GM21737 (cell line): Measurements from ENCODE around the gene CFAP69.

Experiments used
- ATAC-seq: cut with Tn5 transposase; IDR thresholded peaks from one replicate; pipeline ENCODE4 v1.9.1; 2021; ENCODE audit warnings: mild to moderate bottlenecking, moderate library complexity; ENCODE audit not compliant: unreplicated experiment

The CFAP69 gene, protein sequence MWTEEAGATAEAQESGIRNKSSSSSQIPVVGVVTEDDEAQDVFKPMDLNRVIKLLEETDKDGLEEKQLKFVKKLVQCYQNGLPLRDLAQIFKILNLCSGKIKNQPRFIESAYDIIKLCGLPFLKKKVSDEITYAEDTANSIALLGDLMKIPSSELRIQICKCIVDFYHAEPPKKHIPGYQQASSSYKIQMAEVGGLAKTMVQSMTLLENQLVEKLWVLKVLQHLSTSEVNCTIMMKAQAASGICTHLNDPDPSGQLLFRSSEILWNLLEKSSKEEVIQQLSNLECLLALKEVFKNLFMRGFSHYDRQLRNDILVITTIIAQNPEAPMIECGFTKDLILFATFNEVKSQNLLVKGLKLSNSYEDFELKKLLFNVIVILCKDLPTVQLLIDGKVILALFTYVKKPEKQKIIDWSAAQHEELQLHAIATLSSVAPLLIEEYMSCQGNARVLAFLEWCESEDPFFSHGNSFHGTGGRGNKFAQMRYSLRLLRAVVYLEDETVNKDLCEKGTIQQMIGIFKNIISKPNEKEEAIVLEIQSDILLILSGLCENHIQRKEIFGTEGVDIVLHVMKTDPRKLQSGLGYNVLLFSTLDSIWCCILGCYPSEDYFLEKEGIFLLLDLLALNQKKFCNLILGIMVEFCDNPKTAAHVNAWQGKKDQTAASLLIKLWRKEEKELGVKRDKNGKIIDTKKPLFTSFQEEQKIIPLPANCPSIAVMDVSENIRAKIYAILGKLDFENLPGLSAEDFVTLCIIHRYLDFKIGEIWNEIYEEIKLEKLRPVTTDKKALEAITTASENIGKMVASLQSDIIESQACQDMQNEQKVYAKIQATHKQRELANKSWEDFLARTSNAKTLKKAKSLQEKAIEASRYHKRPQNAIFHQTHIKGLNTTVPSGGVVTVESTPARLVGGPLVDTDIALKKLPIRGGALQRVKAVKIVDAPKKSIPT

DNA sequence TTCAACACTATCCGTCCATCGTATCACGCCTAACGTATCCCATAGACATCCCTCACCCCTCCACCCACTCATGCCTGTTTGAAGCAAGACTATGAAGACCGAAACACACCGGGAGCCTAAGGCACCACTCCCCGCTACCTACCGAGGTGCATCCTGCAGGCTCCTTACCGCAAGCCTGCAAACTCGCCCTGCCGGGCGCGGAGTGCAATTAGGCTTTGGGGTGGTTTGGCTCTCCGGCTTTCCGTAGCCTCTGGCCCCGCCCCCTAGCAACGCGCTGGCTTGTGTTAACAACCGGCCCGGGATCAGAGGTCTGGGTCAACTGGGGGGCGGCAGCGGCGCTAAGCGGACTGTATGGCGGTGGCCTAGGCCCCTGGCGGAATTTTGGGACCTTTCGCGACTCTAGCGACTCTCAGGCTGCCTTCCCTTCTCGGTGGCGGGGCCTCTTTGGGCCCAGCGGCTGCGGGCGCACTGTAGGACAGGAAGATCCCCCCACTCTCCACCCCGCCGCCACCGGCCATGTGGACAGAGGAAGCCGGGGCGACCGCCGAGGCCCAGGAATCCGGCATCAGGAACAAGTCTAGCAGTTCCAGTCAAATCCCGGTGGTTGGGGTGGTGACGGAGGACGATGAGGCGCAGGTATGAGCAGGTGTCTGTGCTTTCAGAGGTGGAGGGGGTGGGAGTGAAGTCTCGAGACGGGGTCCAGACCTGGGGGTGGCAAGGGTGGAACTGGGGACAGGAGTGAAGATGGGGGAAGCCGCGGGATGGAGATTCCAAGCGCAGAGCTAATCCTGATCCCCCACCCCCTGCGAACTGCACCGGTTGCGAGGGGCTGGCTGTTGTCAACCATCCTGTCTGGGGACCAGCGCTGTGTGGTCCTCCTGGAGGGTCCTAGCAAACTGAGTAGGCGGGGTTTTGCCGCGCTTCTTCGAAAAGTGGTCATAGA lies at the start of gene CFAP69:
CFAP69 (plus strand) TSS at position 266 of the 943 bp plus-strand sequence; CDS start at position 517, 251 bp downstream.
- peak; percentile 84 for ATAC-seq

DNA sequence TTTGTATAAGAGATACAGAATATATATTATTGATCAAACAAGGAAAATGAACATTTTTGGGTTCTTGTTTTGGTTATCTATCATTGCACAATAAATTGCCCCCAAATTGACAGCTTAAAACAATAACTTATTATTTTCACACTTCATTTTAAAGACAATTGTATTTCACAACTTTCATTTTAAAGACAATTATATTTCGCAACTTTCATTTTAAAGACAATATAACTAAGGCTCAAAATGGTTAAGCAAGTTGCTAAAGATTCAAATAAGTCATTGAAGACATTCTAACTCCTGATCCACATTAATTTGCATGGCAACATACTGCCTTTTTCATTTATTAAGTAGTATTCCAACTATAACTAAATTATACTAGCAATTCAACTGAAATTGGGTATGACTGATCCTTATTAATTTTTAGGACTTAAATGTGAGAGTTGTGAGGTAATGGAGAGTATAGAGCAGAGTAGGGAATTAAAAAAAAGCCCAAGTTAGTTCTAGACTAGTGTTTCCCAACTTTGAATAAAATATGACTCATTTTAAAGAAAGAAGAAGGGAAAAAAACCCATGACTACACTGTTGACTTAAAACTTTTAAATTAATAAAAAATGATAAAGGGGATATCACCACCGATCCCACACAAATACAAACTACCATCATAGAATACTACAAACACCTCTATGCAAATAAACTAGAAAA lies 43.3 kb upstream of the CFAP69 start:
- no peak for ATAC-seq

DNA sequence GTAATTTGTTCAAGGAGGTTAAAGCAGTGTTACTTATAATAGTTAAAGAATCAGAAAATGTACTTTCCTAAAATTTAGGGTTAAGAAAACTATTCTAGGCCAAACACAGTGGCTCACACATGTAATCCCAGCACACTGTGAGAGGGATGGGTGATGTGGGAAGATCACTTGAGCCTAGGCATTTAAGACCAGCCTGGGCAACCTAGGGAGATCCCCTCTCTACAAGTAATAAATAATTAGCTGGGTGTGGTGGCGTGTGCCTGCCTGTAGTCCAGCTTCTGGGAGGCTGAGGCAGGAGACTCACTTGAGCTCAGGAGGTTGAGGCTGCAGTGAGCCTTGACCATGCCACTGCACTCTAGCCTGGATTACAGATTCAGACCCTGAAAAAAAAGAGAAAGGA lies 37.0 kb upstream of the CFAP69 start:
- ATAC-seq, result no peak

DNA sequence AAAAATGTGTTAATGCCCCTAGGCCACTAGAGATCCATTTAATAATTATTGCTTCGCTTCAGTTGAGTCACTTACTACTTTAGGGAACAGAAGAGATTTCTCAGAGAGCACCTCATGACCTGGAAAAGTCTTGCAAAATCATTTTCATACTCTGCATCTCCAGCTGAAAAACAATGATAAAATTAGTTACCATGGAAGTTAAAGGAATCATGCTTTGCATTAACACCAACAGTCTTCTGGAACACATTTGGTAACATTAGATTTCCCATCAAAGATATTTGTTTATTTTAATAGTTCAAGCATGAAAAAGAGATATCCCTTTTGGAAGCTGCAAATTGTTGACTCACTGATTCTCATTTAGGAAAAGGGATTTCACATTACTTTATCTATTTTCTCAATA lies 35.2 kb upstream of the CFAP69 start:
- no peak for ATAC-seq

DNA sequence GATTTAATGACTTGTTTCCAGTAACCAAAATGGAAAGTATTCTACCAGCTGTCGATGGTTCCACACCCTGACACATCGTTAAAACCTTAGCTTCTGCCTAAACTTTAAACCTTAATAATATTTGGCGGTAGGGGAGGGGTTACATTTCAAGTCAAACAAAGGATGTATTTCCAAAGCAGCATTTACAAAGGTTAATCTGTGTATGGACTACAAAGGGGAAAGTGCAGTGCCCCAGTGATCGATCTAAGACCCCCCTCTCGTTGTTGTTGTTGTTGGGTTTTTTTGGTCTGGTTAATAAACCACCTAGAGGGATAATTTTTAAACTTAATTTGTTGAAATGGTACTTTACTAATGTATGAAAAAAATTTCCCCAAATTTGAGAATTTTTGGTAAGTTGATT lies 34.5 kb upstream of the CFAP69 start:
- ATAC-seq, result no peak

DNA sequence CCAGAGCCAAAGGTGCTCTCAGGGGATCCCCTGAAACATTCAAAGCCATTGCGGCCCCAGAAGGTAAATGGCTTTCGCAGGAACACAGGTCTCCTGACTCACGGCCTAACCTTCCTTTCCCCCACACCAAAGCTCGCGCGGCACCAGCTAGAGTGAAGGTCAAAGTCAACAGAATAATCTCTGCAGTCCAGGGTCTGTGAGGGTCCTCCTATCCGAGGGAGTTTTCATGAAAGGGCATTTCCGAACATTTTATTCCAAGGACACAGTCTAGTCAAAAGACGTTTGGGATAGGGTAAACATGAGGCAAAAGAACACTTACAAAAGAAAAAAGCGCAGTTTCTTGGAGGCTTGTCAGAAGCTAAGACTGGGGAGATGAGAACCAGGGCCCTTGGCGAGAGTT lies 34.0 kb upstream of the CFAP69 start:
- ATAC-seq, result peak; percentile 7

DNA sequence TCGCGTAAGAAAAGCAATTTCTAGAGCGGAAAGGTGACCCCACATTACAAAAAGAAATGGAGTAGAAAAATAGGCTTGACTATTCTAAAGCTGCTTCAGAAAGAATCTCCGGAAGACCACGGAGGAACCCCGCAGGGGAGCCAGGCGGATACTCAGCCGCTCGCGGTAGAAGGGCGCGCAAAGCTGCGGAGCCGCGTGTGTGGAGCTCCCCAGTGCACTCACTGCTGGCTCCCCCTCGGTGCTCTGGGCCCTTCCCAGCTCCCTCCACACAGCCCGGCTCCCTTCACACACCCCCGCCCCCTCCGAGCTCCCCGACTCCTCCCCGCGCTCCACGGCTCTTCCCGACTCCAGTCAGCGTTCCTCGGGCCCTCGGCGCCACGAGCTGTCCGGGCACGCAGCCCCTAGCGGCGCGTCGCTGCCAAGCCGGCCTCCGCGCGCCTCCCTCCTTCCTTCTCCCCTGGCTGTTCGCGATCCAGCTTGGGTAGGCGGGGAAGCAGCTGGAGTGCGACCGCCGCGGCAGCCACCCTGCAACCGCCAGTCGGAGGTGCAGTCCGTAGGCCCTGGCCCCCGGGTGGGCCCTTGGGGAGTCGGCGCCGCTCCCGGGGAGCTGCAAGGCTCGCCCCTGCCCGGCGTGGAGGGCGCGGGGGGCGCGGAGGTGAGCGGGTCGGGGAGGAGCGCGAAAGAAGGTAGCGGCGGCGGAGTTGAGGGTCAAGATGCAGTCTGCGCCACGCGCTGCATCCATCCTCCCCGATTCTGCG lies 33.4 kb upstream of the CFAP69 start, which contains the start of gene STEAP2:
STEAP2 (plus strand) TSS at position 350 of the 758 bp plus-strand sequence. CDS start 13,343 bp downstream, outside the sequence.
- peak; percentile 88 for ATAC-seq

DNA sequence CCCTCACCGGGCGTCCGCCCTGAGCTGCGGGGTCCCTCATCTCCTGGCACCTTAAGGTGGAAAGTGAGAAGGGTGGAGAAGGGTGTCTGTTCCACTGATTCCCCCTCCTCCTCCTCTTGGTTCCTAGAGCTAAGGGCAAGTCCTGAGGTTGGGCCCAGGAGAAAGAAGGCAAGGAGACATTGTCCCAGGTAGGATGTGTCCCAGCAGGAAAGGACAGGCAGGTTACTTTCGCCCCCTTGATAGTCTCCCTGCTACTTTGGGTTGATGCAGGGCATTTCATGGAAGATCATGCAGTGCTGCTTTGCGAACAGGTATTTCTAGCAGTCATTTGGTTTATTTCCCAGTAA lies 32.9 kb upstream of the CFAP69 start:
- no peak for ATAC-seq

DNA sequence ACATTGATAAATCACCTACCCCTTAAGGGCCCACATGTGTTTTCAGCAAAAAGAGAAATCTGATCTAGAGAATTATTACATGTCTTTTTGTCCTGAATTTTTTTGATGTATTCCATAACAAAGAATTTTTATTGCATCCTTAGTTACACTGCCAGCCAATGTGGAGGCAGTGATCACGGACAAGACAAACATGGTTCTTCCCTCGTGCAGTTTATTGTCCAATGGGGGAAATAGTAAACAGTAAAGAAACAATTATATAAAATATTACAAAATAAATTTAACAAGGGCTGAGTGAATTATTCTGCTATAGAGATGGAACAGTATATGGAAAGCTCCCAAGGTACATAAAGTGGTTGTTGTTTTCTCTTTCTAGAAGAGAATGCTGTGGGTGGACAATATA lies 31.5 kb upstream of the CFAP69 start:
- no peak for ATAC-seq

DNA sequence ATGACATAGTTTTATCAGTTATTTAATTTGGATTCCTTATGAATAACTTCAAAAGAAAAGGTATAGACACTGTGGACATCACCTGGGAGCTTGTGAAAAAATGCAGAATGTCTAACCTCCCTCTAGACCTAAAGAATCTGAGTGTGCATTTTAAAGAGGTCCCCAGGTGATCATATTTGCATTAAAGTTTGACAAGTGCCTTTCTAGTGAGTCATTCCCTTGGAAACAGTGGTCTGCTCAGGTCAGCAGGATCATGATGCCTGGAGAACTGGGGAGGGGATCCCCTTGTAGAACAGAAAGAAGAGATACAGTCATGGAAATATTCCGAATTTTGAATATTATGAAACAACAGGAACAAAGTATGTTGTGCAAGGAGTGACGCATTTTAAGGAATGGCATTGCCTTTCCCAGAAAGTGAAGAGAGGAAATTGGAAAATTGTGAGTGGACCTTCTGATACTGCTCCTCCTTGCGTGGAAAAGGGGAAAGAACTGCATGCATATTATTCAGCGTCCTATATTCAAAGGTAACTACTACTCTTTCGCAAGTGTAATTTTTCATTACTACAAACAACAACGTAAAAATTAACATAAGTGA lies 28.8 kb upstream of the CFAP69 start:
- ATAC-seq, result no peak

DNA sequence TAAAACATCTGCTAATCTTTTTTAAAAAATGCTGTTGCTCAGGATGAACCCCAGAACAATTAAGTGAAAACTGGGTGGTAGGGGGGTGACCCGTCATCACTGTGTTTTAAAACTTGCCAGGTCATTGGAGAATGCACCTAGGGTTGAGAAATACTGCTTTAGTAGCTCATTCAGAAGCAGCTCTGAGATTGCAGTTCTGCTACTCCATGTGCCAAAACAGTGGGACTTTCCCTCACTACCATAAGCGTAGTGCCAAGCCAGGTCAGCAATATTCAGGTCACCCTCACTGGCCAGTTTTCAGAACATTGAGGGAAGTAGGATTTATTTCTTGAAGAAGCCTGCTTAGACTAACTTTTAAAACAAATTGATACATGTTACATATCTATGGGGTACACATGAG lies 28.2 kb upstream of the CFAP69 start:
- ATAC-seq, result no peak

DNA sequence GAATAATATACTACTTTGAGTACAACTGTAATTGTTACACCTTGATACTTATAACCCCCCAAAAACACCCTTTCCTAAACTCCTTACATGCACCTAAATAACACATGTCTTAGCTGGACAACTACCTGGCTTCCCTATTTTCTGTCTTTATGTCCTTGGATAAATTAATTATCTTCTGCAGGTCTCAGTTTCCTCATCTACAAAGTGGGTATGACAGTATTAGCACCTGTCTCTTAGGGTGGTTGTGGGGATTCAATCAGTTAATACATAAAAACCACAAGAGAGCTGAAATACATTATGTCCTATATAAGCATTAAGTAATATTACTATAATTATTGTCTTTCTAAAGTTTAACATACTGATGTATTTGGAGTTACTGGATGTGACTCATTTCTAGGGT lies 22.6 kb upstream of the CFAP69 start:
- ATAC-seq, result no peak

DNA sequence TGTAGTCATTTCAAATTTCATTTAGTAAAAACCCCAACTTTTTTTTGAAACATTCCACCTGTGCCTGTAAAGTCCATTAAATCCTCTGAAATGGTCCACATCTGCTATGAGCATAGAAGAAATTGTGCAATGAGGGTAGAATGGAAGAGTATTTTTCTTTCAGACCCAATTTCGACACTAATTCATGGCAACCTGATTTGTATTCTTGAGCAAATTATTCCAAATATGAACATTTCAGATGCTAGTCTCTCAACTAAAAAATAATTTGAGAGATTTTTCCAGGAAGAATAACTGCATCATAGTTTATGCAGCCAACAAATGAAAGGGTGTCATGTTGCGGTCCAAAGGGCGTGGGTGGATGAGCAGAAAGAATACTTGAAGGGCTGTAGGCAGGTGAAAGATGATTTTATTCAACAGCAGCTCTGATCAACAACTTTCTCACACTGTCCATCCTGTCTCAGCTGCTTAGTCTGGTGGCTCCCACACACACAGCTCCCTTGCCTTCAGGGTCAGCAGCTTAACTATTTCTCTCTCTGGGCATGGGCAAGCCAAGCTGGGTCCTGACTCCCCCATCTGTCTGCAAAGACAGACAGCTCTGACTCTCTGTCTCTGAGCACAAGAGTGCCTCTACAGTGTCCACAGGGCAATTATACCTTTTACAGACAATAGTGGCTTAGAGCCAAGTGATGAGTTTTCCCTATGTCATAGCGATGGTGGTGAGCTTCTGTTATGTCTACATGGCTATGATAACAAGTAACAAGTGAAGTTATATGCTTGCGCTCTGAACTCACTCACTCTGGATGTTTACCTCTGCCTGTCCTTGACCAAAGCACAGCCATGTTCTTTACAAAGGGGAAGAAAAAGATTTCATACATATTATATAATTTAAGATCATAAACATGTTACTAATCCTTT lies 21.9 kb upstream of the CFAP69 start:
- no peak for ATAC-seq

DNA sequence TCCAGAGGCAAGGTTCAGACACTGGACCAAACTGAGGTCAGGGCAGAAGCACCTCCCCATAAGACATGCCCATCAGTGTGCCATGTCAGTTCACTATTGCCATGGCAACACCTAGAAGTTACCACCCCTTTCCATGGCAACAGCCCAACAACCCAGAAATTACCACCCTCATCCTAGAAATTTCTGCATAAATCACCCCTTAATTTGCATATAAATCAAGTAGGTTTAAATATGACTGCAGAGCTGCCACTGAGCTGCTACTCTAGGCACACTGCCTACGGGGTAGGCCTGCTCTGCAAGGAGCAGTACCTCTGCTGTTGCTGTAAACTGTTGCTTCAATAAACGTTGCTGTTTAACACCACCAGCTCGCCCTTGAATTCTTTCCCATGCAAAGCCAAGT lies 20.8 kb upstream of the CFAP69 start:
- no peak for ATAC-seq

DNA sequence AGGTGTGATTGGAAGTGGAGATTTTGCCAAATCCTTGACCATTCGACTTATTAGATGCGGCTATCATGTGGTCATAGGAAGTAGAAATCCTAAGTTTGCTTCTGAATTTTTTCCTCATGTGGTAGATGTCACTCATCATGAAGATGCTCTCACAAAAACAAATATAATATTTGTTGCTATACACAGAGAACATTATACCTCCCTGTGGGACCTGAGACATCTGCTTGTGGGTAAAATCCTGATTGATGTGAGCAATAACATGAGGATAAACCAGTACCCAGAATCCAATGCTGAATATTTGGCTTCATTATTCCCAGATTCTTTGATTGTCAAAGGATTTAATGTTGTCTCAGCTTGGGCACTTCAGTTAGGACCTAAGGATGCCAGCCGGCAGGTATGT lies 19.8 kb upstream of the CFAP69 start:
- no peak for ATAC-seq

DNA sequence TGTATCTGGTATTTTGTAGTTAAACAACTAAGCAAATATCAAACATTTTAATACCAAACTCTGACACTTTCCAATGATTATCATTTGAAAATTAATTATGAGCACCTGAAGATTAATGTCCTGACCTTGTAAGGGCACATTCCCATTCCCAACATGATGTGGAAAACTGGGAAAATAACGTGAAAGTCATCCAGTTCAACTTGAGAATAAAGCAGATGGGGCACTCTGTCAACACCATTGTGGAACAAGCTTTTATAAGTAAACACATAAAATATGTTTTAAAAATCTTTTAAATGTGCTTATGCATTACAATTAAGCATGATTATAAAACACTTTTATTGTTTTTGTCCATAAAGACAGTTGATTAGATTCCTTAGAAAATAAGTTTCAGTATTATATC lies 19.4 kb upstream of the CFAP69 start:
- ATAC-seq, result no peak

DNA sequence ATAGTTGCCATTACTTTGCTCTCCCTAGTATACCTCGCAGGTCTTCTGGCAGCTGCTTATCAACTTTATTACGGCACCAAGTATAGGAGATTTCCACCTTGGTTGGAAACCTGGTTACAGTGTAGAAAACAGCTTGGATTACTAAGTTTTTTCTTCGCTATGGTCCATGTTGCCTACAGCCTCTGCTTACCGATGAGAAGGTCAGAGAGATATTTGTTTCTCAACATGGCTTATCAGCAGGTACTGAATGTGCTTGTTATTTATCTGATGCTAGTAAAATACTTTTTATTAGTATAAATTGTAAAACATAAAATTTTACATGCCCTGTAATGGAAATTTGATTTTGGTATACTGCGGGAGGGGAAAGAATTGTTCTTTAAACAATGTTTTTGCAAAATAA lies 17.7 kb upstream of the CFAP69 start:
- no peak for ATAC-seq

DNA sequence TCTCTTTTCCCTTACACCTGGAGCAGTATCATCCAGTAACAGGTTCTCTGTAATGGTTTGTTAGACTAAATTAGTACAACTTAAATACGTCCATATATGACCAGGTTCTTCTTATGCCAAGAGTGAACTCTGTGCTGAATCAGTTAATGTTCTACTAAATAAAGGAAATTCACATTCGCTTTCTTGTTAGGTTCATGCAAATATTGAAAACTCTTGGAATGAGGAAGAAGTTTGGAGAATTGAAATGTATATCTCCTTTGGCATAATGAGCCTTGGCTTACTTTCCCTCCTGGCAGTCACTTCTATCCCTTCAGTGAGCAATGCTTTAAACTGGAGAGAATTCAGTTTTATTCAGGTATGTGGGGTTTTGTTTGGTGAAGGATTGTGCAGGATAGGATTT lies 15.3 kb upstream of the CFAP69 start:
- no peak for ATAC-seq
